Smooth muscle cell (in vitro differentiated cells): Measurements from ENCODE around the gene DEFB132. TPM values are rescaled to one million over a fixed set of nuclear protein-coding genes. Genes with fewer than 3 reads are reported as not detected.
A peak's percentile ranks its signal among the peaks of the same experiment; 100 is the strongest.

ENCODE experiments used
- DNase-seq: peaks from one replicate; lab custom pipeline; 2025; ENCODE audit not compliant: unreplicated experiment; lab: John Stamatoyannopoulos, UW
- H2AFZ ChIP-seq: fragments of 200-600 bp; sonication (generic); 2 replicates; pipeline ENCODE4 v1.6.0; 2016; ENCODE audit warnings: antibody characterized with exemption, low read depth, mild to moderate bottlenecking
- H3F3A ChIP-seq: fragments of 200-600 bp; sonication (generic); 2 replicates; pipeline ENCODE4 v1.6.0; 2017; ENCODE audit warnings: antibody characterized with exemption, low read depth
- H3K27ac ChIP-seq: fragments of 200-600 bp; sonication (generic); 2 replicates; pipeline ENCODE4 v1.5.1; 2016; ENCODE audit warnings: low read depth, mild to moderate bottlenecking
- H3K27me3 ChIP-seq: fragments of 200-600 bp; sonication (generic); 2 replicates; pipeline ENCODE4 v1.6.1; 2016; ENCODE audit warnings: low read depth, mild to moderate bottlenecking
- H3K36me3 ChIP-seq: fragments of 200-600 bp; sonication (generic); 2 replicates; pipeline ENCODE4 v1.5.1; 2016; ENCODE audit warnings: low read depth
- H3K4me1 ChIP-seq: fragments of 200-600 bp; sonication (generic); 2 replicates; pipeline ENCODE4 v1.5.1; 2016; ENCODE audit warnings: low read depth
- H3K4me2 ChIP-seq: fragments of 200-600 bp; sonication (generic); 2 replicates; pipeline ENCODE4 v1.6.0; 2016; ENCODE audit warnings: mild to moderate bottlenecking
- H3K4me3 ChIP-seq: fragments of 200-600 bp; sonication (generic); 2 replicates; pipeline ENCODE4 v1.5.1; 2016; ENCODE audit warnings: mild to moderate bottlenecking
- H3K79me2 ChIP-seq: fragments of 200-600 bp; sonication (generic); 2 replicates; pipeline ENCODE4 v1.6.0; 2016; ENCODE audit warnings: low read depth, mild to moderate bottlenecking
- H3K9ac ChIP-seq: fragments of 200-600 bp; sonication (generic); 2 replicates; pipeline ENCODE4 v1.6.0; 2016; ENCODE audit warnings: low read depth
- H3K9me3 ChIP-seq: fragments of 200-600 bp; sonication (generic); replicated peaks from 2 replicates; pipeline ENCODE4 v1.5.1; 2016; ENCODE audit warnings: low read depth
- H4K20me1 ChIP-seq: fragments of 200-600 bp; sonication (generic); 2 replicates; pipeline ENCODE4 v1.6.0; 2016; ENCODE audit warnings: low read depth
- CTCF ChIP-seq: fragments of 200-600 bp; sonication (generic); IDR thresholded peaks from 2 replicates; pipeline ENCODE4 v1.5.1; 2017; ENCODE audit warnings: borderline replicate concordance, mild to moderate bottlenecking, antibody characterized with exemption; ENCODE audit not compliant: insufficient read depth, poor library complexity, severe bottlenecking
- WGBS: methylation state at CpG from one replicate; pipeline ENCODE4 v1.1.7; 2016; ENCODE audit warnings: low lambda C conversion rate; 5-methylcytosine and 5-hydroxymethylcytosine counted together
- polyA plus RNA-seq: library from polyadenylated mRNA; unstranded; fragments of >200 nt; fragmentation: Nextera tagmentation; extraction: Ambion mirVana; gene quantifications from 2 replicates; pipeline ENCODE4 v1.2.1, GENCODE V29; 2016
- total RNA-seq: library from RNA; depleted of rRNA; stranded (reverse); fragments of >200 nt; gene quantifications from 2 replicates; pipeline ENCODE4 v1.2.3, GENCODE V29; 2014

Gene DEFB132
- total and polyA plus RNA-seq, 2 experiments from 2014 or later = not detected

GRCh38 chr20:301886-302848, 44.6 kb downstream of the DEFB132 start:
- Histone ChIP-seq H3K4me1 (peaks cover 34% of the 10 kb centered on the region), H3K4me3 (no peak overlapping the region), H3K79me2 (peaks cover 36% of the 10 kb centered on the region), H3K36me3 (no peaks in the 10 kb centered on the region), H3K27ac (peak overlapping the region; percentile 93), H3K9ac (no peak overlapping the region), H3K27me3 (no peaks in the 10 kb centered on the region), H4K20me1 (peaks cover 38% of the 10 kb centered on the region), H3F3A (peaks cover 20% of the 10 kb centered on the region), H2AFZ (no peak overlapping the region), H3K9me3 (no peaks in the 10 kb centered on the region), H3K4me2 (peak overlapping the region; percentile 94)
- TF ChIP-seq CTCF = no peak
- 35% methylated on average over 13 of the region's 13 CpGs for WGBS
- no peak for DNase-seq

GRCh38 chr20:305745-306144, 48.2 kb downstream of the DEFB132 start:
- WGBS = 81% methylated on average over 11 of the region's 11 CpGs
- no peak overlapping the region for H3K4me3 ChIP-seq
- peaks cover 11% of the 10 kb centered on the region for H4K20me1 ChIP-seq
- H3K79me2 ChIP-seq = peaks cover 4% of the 10 kb centered on the region
- H3K4me1 ChIP-seq = peaks cover 34% of the 10 kb centered on the region
- H3K27ac ChIP-seq = no peak overlapping the region
- H3K27me3 ChIP-seq = no peaks in the 10 kb centered on the region
- H2AFZ ChIP-seq = no peak overlapping the region
- H3K9ac ChIP-seq = no peak overlapping the region
- H3K4me2 ChIP-seq = no peak overlapping the region
- no peaks in the 10 kb centered on the region for H3K36me3 ChIP-seq
- peaks cover 20% of the 10 kb centered on the region for H3F3A ChIP-seq
- TF ChIP-seq CTCF = no peak
- no peaks in the 10 kb centered on the region for H3K9me3 ChIP-seq
- no peak for DNase-seq

DNA sequence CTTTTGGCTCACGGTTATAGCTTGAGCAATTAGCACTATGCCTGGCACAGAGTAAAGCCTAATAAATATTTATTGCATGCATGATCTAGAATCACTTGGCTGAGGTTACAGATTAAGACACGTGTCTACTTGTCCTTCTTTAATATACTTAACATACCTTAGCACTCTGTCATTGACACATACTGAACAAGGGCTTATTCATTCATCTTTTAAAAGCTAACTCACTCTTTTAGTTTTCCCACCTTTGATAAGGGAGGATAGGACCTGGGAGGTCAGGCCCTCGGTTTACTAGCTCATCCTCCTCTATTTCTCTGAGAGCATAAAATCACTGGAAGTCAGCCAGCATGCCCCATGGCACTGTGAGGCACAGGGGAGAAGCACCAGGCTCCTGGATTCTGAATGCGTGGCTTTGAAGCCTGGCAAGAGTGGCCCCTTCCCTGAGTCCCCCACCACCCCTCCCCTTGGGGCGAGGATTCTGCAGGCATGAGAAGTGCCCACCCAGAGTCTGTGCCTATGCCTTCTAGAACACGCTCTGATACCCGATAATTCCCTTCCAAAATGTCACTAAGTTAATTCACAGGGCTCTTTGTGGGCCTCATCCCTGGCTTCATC, 51.0 kb downstream of the DEFB132 start:
- no peak for DNase-seq
- Histone ChIP-seq H4K20me1 (no peaks in the 10 kb centered on the region), H3F3A (peaks cover 7% of the 10 kb centered on the region), H3K9me3 (no peaks in the 10 kb centered on the region), H3K9ac (no peak overlapping the region), H3K27ac (peak overlapping the region; percentile 99), H3K4me3 (no peak overlapping the region), H2AFZ (no peak overlapping the region), H3K27me3 (no peaks in the 10 kb centered on the region), H3K4me2 (no peak overlapping the region), H3K79me2 (peaks cover under 1% of the 10 kb centered on the region), H3K4me1 (peaks cover 19% of the 10 kb centered on the region), H3K36me3 (no peaks in the 10 kb centered on the region)
- 69% methylated on average over 7 of the region's 7 CpGs for WGBS
- TF ChIP-seq CTCF = no peak
